GM21717 (cell line): ENCODE measurements around the gene NIN.

ENCODE experiments used
- ATAC-seq: cut with Tn5 transposase; IDR thresholded peaks from one replicate; pipeline ENCODE4 v1.9.1; 2021; ENCODE audit warnings: mild to moderate bottlenecking, moderate library complexity; ENCODE audit not compliant: unreplicated experiment

The NIN gene

GRCh38 chr14:50670196-50670865, 160.6 kb downstream of the NIN start:
- no peak for ATAC-seq
